Stomach smooth muscle (tissue), 2 donors: ENCODE data around the gene TXNRD1.

ENCODE experiments used
- H3K27ac ChIP-seq: one replicate; pipeline ENCODE4 v1.7.0; 2013; ENCODE audit warnings: mild to moderate bottlenecking, low read length, inconsistent platforms
- H3K27me3 ChIP-seq, 2 donors: one replicate each; pipeline ENCODE4 v1.7.0; 2013; ENCODE audit warnings: low read length in 2 of 2; ENCODE audit not compliant: insufficient read depth in 2 of 2, control insufficient read depth in 1 of 2
- H3K36me3 ChIP-seq, 2 donors: one replicate each; pipeline ENCODE4 v1.7.0; 2013; ENCODE audit warnings: low read length in 2 of 2; ENCODE audit not compliant: control insufficient read depth in 2 of 2, insufficient read depth in 2 of 2
- H3K4me1 ChIP-seq: one replicate; pipeline ENCODE4 v1.7.0; 2013; ENCODE audit warnings: low read length; ENCODE audit not compliant: control insufficient read depth, insufficient read depth
- H3K4me3 ChIP-seq, 2 donors: one replicate each; pipeline ENCODE4 v1.7.0; 2013; ENCODE audit warnings: low read length in 2 of 2
- H3K9ac ChIP-seq, 2 donors: one replicate each; pipeline ENCODE4 v1.7.0; 2013; ENCODE audit warnings: low read length in 2 of 2, mild to moderate bottlenecking in 1 of 2
- H3K9me3 ChIP-seq, 2 donors: one replicate each; pipeline ENCODE4 v1.7.0; 2013; ENCODE audit warnings: low read length in 2 of 2; ENCODE audit not compliant: control insufficient read depth in 2 of 2
- donor health status: healthy.
- donor health status: Pancreatic carcinoma.

TXNRD1 gene

GRCh38 chr12:104352106-104352713, 136.6 kb downstream of the TXNRD1 start:
- Histone ChIP-seq H3K27ac (no peak overlapping the region), H3K27me3 (no peaks in the 10 kb centered on the region), H3K9me3 (no peaks in the 10 kb centered on the region), H3K4me3 (no peak overlapping the region), H3K36me3 (peaks cover 30 to 33% of the 10 kb centered on the region in 2 donors), H3K9ac (no peak overlapping the region), H3K4me1 (no peaks in the 10 kb centered on the region)

- H3K27ac ChIP-seq, result no peak overlapping the region
- peaks cover 23 to 24% of the 10 kb centered on the region in 2 donors for H3K36me3 ChIP-seq
- no peaks in the 10 kb centered on the region for H3K27me3 ChIP-seq
- no peak overlapping the region for H3K4me3 ChIP-seq
- no peaks in the 10 kb centered on the region for H3K9me3 ChIP-seq
- H3K9ac ChIP-seq, result no peak overlapping the region
- H3K4me1 ChIP-seq, result no peaks in the 10 kb centered on the region
Observed at GRCh38 chr12:104353012-104353981, 137.7 kb downstream of the TXNRD1 start.

- Histone ChIP-seq H3K4me3 (no peak overlapping the region), H3K4me1 (no peaks in the 10 kb centered on the region), H3K27ac (no peak overlapping the region), H3K36me3 (peaks cover 15 to 16% of the 10 kb centered on the region in 2 donors), H3K9ac (no peak overlapping the region), H3K27me3 (no peaks in the 10 kb centered on the region), H3K9me3 (no peaks in the 10 kb centered on the region)
Observed at GRCh38 chr12:104354167-104354867, 138.7 kb downstream of the TXNRD1 start.

GRCh38 chr12:104354868-104355570, 139.4 kb downstream of the TXNRD1 start:
- Histone ChIP-seq H3K4me1 (no peaks in the 10 kb centered on the region), H3K9me3 (peaks cover 0 to under 1% of the 10 kb centered on the region in 2 donors), H3K4me3 (no peak overlapping the region), H3K9ac (no peak overlapping the region), H3K27me3 (no peaks in the 10 kb centered on the region), H3K27ac (no peak overlapping the region), H3K36me3 (peaks cover 15 to 16% of the 10 kb centered on the region in 2 donors)

GRCh38 chr12:104355630-104356029, 140.1 kb downstream of the TXNRD1 start:
- no peak overlapping the region for H3K9ac ChIP-seq
- H3K27me3 ChIP-seq, result no peaks in the 10 kb centered on the region
- H3K9me3 ChIP-seq, result peaks cover 0 to 4% of the 10 kb centered on the region in 2 donors
- peaks cover 9 to 11% of the 10 kb centered on the region in 2 donors for H3K36me3 ChIP-seq
- H3K4me1 ChIP-seq, result no peaks in the 10 kb centered on the region
- H3K4me3 ChIP-seq, result no peak overlapping the region
- H3K27ac ChIP-seq, result no peak overlapping the region

- H3K9me3 ChIP-seq, result peaks cover 0 to 4% of the 10 kb centered on the region in 2 donors
- H3K36me3 ChIP-seq, result peaks cover 4 to 5% of the 10 kb centered on the region in 2 donors
- no peak overlapping the region for H3K4me3 ChIP-seq
- no peaks in the 10 kb centered on the region for H3K27me3 ChIP-seq
- no peaks in the 10 kb centered on the region for H3K4me1 ChIP-seq
- no peak overlapping the region for H3K9ac ChIP-seq
- no peak overlapping the region for H3K27ac ChIP-seq
Observed at GRCh38 chr12:104356231-104357115, 140.9 kb downstream of the TXNRD1 start.

- Histone ChIP-seq H3K4me1 (no peaks in the 10 kb centered on the region), H3K27me3 (no peaks in the 10 kb centered on the region), H3K27ac (no peak overlapping the region), H3K9me3 (peaks cover 0 to 4% of the 10 kb centered on the region in 2 donors), H3K9ac (no peak overlapping the region), H3K36me3 (peaks cover 0 to 2% of the 10 kb centered on the region in 2 donors), H3K4me3 (no peak overlapping the region)
Observed at GRCh38 chr12:104357421-104357952, 141.9 kb downstream of the TXNRD1 start.

GRCh38 chr12:104358353-104359003, 142.9 kb downstream of the TXNRD1 start:
- H3K36me3 ChIP-seq, result peaks cover 0 to 2% of the 10 kb centered on the region in 2 donors
- H3K4me1 ChIP-seq, result no peaks in the 10 kb centered on the region
- no peak overlapping the region for H3K27ac ChIP-seq
- H3K27me3 ChIP-seq, result no peaks in the 10 kb centered on the region
- H3K9ac ChIP-seq, result no peak overlapping the region
- H3K4me3 ChIP-seq, result no peak overlapping the region
- H3K9me3 ChIP-seq, result peaks cover 0 to 4% of the 10 kb centered on the region in 2 donors

GRCh38 chr12:104359216-104359615, 143.6 kb downstream of the TXNRD1 start:
- H3K4me3 ChIP-seq, result no peak overlapping the region
- peaks cover 0 to 2% of the 10 kb centered on the region in 2 donors for H3K36me3 ChIP-seq
- peaks cover 0 to 4% of the 10 kb centered on the region in 2 donors for H3K9me3 ChIP-seq
- no peak overlapping the region for H3K9ac ChIP-seq
- no peaks in the 10 kb centered on the region for H3K4me1 ChIP-seq
- H3K27me3 ChIP-seq, result no peaks in the 10 kb centered on the region
- no peak overlapping the region for H3K27ac ChIP-seq
